Gastroesophageal sphincter (tissue), 3 donors: ENCODE measurements around the gene RAB11FIP3.

Source experiments
- POLR2AphosphoS5 ChIP-seq: sonication (generic); formaldehyde crosslinking; IDR thresholded peaks from one replicate; pipeline ENCODE4 v1.6.1; 2017; ENCODE audit warnings: antibody characterized with exemption
- TF ChIP-seq, protein P1 (sequence below), 4 experiments: fragments of 200-600 bp in 2 of 4; fragments of 450-650 bp in 2 of 4; sonication (generic) in 1 of 4; IDR thresholded peaks; one replicate each; pipeline ENCODE4 v1.5.1; 2017 to 2019; ENCODE audit warnings: antibody characterized with exemption in 4 of 4, mild to moderate bottlenecking in 2 of 4, moderate library complexity in 2 of 4

DNA sequence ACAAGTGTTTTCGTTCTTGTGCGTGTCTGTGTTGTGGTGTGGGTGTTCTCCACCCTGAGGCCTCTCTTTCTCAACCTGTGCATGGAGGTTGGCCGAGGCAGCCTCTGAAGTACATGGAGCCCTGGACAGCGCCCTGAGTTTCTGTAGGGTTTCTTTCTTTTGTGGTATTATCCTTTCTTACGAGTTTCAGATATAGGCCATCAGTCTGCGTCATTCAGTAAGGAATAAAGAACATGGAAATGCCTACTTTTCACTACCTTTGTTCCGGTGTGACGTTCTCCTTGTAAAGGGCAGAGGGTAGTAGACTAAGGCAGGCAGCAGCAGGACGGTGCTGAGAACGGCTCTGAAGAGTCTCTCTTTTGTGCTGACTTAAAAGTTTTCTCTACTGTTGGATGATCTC is 18.6 kb downstream of the RAB11FIP3 start:
- TF ChIP-seq, protein P1, sequence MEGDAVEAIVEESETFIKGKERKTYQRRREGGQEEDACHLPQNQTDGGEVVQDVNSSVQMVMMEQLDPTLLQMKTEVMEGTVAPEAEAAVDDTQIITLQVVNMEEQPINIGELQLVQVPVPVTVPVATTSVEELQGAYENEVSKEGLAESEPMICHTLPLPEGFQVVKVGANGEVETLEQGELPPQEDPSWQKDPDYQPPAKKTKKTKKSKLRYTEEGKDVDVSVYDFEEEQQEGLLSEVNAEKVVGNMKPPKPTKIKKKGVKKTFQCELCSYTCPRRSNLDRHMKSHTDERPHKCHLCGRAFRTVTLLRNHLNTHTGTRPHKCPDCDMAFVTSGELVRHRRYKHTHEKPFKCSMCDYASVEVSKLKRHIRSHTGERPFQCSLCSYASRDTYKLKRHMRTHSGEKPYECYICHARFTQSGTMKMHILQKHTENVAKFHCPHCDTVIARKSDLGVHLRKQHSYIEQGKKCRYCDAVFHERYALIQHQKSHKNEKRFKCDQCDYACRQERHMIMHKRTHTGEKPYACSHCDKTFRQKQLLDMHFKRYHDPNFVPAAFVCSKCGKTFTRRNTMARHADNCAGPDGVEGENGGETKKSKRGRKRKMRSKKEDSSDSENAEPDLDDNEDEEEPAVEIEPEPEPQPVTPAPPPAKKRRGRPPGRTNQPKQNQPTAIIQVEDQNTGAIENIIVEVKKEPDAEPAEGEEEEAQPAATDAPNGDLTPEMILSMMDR (IDR thresholded peaks at IDR 0.05), result no peak
- no peak for TF ChIP-seq POLR2AphosphoS5
